HG03066 (cell line): ENCODE results near the gene TFEB.

Experiments used
- ATAC-seq: cut with Tn5 transposase; IDR thresholded peaks from one replicate; pipeline ENCODE4 v1.9.1; 2021; ENCODE audit warnings: low read depth; ENCODE audit not compliant: unreplicated experiment

TFEB gene

GRCh38 chr6:41692730-41693129 lies 42.7 kb downstream of the TFEB start:
- ATAC-seq: no peak

- ATAC-seq: no peak
Measured at GRCh38 chr6:41692080-41692675, 43.2 kb downstream of the TFEB start.

- no peak for ATAC-seq
Measured at GRCh38 chr6:41691426-41692079, 43.9 kb downstream of the TFEB start.

GRCh38 chr6:41690541-41691330 lies 44.7 kb downstream of the TFEB start:
- no peak for ATAC-seq

GRCh38 chr6:41689171-41690008 lies 46.0 kb downstream of the TFEB start:
- ATAC-seq: no peak

- ATAC-seq: no peak
Measured at GRCh38 chr6:41688256-41688965, 47.0 kb downstream of the TFEB start.

GRCh38 chr6:41687501-41688175 lies 47.8 kb downstream of the TFEB start:
- ATAC-seq: no peak

GRCh38 chr6:41685641-41686380 lies 49.6 kb downstream of the TFEB start:
- no peak for ATAC-seq

- ATAC-seq: no peak
Measured at GRCh38 chr6:41684311-41685180, 50.9 kb downstream of the TFEB start.

GRCh38 chr6:41683523-41684310 lies 51.7 kb downstream of the TFEB start:
- ATAC-seq: peak; percentile 72

GRCh38 chr6:41683273-41683522 lies 52.2 kb downstream of the TFEB start:
- no peak for ATAC-seq

- no peak for ATAC-seq
Measured at GRCh38 chr6:41682497-41683272, 52.7 kb downstream of the TFEB start.

- ATAC-seq: no peak
Measured at GRCh38 chr6:41682056-41682477, 53.3 kb downstream of the TFEB start.

- no peak for ATAC-seq
Measured at GRCh38 chr6:41680182-41680965, 55.0 kb downstream of the TFEB start.

GRCh38 chr6:41679696-41680095 lies 55.7 kb downstream of the TFEB start:
- ATAC-seq: no peak

- no peak for ATAC-seq
Measured at GRCh38 chr6:41678511-41679084, 56.8 kb downstream of the TFEB start.
